NCI-H226 (cell line): Measurements from ENCODE around the gene TMA7.
"Not testable (repeated sequence)": the region's sequence is repeated elsewhere in the genome, so short reads cannot be mapped to it uniquely, and the experiment has no call there.

ENCODE experiments used
- DNase-seq: peaks from one replicate; pipeline ENCODE4 v3.0.0-alpha.2; 2015

Gene TMA7

GRCh38 chr3:48439820-48440589, at the start of gene TMA7, which contains the start of gene CCDC51:
TMA7 (plus strand) TSS chr3:48440257; CDS start chr3:48440297, 40 bp downstream.
CCDC51 (minus strand) TSS chr3:48440119; CDS start chr3:48435128, 4,991 bp downstream.
- DNase-seq: peak; percentile 97

- DNase-seq: no peak
Measured at GRCh38 chr3:48394391-48394790, 45.7 kb upstream of the TMA7 start.

- no peak for DNase-seq
Measured at GRCh38 chr3:48395714-48396113, 44.3 kb upstream of the TMA7 start.

- no peak for DNase-seq
Measured at GRCh38 chr3:48397767-48398681, 42.0 kb upstream of the TMA7 start.

DNA sequence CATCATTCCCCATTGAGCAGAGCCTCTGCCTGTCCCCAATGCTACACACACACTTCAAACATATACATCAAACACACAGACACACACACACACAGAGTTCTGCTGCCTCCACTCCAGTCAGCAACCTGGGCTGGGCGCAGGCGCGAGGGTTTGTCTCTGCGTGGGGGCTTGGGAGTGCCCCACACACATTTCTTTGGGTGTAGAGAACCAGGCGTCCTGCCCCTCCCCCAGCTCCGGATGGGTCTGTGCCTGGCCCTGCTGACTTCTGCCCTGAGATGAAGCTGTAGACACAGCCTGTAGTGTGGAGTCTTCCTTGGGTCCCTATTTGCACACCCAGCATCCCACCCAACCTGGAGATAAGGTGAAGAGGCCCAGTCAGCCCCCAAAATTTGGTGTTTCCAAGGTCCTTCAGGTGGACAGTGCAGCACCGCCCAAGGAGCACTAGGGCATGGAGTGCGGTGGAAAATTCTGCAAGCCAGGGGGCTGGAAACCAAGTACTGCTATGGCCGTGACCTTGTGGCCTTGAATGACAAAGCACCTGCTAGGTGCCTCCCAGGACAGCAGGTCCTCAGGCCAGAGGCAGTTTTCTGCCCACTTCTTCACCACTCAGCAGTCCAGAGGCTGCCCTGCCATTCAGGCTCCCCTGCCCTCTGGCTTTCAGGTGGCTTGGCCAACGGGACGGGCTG, 41.2 kb upstream of the TMA7 start:
- DNase-seq: no peak

DNA sequence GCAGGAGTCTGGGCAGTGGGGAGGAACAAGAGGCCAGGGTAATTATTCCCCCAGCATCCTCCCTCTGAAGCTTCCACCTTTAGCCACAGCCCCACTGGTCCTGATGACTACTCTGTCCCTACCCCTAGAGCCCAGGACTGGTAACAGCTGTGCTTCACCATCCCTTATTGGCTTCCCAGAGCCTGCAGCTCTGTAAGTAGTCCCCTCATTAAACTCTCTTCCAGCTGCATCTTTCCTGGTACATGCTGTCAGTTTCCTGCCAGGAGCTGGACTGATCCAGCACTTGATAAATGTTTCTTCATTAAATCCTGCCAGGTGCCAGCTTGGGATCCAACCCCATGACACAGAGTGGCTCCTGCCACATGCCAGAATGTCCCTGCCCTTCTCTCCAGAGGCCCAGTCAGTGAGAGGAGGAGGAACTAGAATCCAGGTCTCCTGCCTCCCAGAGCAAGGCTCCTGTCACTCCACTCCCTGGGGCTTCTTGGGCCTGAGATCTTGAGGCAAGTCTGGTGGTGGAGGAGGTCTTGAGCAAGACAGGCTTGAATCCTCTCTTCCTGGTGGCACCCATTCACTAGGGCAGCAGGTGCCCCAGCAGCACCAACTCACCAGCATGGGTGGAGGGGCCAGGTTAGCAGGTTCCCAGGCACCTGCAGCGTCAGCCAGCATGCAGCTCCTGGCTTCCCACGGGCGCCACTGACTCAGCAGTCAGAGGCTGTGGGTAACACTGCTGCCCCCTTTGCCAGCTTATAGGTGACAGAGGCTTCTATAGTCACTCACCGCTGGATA, 40.5 kb upstream of the TMA7 start:
- DNase-seq: no peak

- peak; percentile 39 for DNase-seq
Measured at GRCh38 chr3:48400824-48401433, 39.1 kb upstream of the TMA7 start.

DNA sequence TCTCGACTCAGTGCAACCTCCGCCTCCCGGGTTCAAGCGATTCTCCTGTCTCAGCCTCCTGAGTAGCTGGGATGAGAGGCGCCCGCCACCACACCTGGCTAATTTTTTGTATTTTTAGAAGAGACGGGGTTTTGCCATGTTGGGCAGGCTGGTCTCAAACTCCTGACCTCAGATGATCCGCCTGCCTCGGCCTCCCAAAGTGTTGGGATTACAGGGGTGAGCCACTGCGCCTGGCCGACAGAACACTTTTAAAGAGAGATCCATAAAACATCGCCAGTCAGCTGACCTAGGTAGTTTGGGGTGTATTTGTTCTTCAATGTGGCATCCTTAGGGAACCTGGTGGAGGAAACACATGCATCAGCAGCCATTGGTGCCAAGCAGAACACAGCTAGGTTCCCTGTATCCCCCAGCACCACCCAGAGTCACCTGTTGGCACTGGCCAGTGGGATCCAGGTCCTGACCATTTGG, 38.6 kb upstream of the TMA7 start:
- DNase-seq: not testable (repeated sequence)

DNA sequence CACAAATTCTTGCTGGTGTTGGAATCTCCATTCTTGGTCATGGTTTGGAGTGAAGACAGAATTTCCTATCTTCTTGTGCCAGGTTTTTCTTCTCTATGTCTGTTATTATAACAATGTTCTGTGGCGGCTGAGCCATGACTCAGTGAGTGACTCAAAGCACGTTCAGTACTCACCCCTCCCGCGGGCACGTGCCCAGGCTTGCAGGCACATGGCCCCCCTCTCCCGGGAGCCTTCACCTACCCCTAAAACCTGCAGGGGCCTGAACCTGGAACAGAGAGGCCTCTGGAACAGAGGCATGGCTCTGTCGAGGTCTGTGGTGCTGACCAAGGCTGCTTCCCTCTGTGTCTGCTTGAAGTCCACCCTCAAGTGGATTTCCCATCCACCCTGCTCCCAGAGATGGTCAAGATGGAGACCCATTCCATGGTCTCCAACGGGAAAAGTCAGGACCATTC, 37.8 kb upstream of the TMA7 start:
- DNase-seq: peak; percentile 74

GRCh38 chr3:48402907-48403306, 37.1 kb upstream of the TMA7 start:
- no peak for DNase-seq

- DNase-seq: no peak
Measured at GRCh38 chr3:48403533-48404439, 36.3 kb upstream of the TMA7 start.

DNA sequence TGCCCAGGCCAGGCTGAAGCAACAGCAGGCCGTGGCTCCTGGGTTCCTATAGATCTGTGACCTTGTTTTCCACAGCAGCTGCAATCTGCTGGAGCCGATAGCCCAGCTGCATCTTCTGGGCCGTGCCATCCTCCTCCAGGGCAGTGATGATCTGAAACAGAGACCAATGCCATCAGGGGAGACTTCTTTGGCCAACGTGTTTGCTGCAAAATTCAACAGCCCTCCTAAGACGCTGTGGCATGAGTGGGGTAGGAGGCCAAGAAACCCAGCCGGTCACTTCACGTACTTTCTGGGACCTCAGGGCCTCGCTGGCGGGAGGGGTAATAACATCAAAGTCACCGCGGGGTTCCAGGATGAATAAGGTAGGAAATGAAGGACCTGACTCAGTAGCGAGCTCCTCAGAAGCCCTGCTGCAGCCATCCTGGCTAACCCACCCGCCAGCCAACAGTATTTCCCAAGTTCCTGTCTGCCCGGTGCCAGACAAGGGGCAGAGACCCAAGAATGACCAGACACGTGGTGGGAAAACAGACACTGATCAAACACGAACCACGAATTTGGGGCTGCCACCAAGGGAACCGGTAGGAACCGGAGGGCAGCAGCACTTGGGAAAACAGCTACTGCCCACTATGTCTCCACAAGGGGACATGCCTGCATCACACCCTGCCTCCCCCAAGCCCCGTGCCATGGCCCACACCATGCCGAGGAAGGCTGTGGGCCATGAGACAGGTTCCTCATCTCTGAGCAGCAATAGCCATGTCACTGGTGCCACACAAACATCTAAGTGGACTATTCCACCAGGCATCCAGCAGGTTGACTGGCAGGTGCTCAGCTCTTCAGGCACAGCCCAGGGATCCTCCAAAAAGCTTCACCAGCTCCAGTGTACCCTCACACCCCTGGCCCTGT, 35.4 kb upstream of the TMA7 start:
- DNase-seq: no peak

DNA sequence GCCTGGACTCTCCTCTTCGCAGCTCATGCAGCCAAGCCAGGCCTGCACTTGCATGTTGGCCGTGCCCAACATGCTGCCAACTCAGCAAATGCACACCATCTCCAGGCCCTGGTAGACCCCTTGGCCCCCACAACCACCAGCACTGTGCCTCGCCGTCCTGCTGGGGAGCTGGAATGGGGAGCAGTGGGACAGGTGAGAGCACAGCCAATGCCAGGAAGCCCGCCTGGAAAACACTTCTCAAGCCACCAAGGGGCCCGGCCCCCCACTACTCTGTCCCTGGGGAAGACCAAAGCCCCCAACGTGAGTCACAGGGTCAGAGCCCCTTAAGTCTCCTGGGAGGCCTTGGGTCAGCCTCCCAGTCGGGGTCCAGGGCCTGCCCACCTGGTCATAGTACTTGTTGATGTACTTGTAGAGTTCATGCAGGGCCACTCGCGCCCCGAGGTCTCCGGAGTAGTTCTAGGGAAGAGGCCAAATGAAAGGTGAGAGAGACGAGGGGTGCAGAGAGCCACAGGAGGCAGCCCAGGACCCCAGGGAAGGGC, 34.6 kb upstream of the TMA7 start:
- no peak for DNase-seq

DNA sequence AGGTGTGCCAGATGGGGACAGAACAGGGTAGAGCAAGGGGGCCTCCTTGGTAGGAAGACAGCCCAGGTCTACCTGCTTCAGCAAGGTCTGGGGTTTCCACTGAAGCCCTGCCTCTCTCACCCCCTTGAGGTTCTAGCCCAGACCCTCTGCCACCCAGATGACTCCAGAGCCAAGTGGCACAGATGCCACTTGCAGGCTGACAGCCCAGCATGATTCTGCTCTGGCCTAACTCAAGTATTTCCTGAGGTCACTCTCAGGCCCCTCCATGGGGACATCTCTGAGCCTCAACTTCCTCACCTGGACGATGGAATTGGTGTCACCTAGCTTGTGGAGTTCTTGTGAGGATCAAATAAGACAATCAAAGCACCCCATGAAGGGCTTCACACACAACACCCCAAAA, 34.1 kb upstream of the TMA7 start:
- DNase-seq: no peak

GRCh38 chr3:48406443-48407431, 33.3 kb upstream of the TMA7 start:
- no peak for DNase-seq

GRCh38 chr3:48407542-48408099, 32.4 kb upstream of the TMA7 start:
- DNase-seq: no peak

GRCh38 chr3:48408823-48409281, 31.2 kb upstream of the TMA7 start:
- DNase-seq: no peak
